ENCODE results near the gene CNGA3.

- TF ChIP-seq CTCF (conservative IDR thresholded peaks at IDR 0.05 in 1 of 2, IDR thresholded peaks at IDR 0.05 in 1 of 2; ENCODE audit: extremely low read depth in 1 of 2, insufficient read depth in 1 of 2, low read depth in 1 of 2, low read length in 2 of 2) (no peak), EZH2 (IDR thresholded peaks at IDR 0.05; ENCODE audit: borderline replicate concordance, low read length) (no peak)
Measured at GRCh38 chr2:98387478-98387877, 41.2 kb downstream of the CNGA3 start.

All from mammary epithelial cell (primary cell).